A549 (cell line): ENCODE measurements around the gene HOXD8. TPM values are rescaled to one million over a fixed set of nuclear protein-coding genes. Genes with fewer than 3 reads are reported as not detected.

Experiments
- ATAC-seq, 2 experiments: fragments of 200-7000 bp in 1 of 2; fragments of >200 bp in 1 of 2; cut with Nextera tagmentation in 1 of 2; cut with Tn5 transposase in 1 of 2; 3 replicates each; pipeline versions ENCODE4 v1.8.0 to v1.9.1; 2018 to 2020; ENCODE audit warnings: mild to moderate bottlenecking in 1 of 2, moderate library complexity in 1 of 2
- CTCF ChIA-PET: fragments of 300-600 bp; sonication (Branson Sonifier 250); formaldehyde crosslinking; extraction: SDS; loops from one replicate; lab custom pipeline; 2021; ENCODE audit warnings: antibody characterized with exemption, inconsistent platforms; lab: Yijun Ruan, JAX
- POLR2A ChIA-PET: fragments of 350-600 bp; formaldehyde crosslinking; extraction: SDS; loops from one replicate; lab custom pipeline; 2021; ENCODE audit warnings: antibody characterized with exemption, inconsistent platforms; lab: Yijun Ruan, JAX
- DNase-seq, 2 experiments: peaks; one replicate each; pipeline versions ENCODE4 v3.0.0 to v3.0.0-alpha.2; 2011 to 2016; ENCODE audit warnings: low read depth in 1 of 2, low spot score in 1 of 2
- FAIRE-seq: peaks from 2 replicates; lab custom pipeline; 2011; peaks lifted over from hg19 to GRCh38; lab: Jason Lieb, UNC
- H3K27ac ChIP-seq, 2 experiments: fragments of >200 bp; sonication (Bioruptor Twin); formaldehyde crosslinking; 3 replicates each; pipeline ENCODE4 v1.5.1; 2016 to 2017
- H3K4me1 ChIP-seq: fragments of >200 bp; sonication (Bioruptor Twin); formaldehyde crosslinking; 3 replicates; pipeline ENCODE4 v1.6.1; 2016
- H3K4me2 ChIP-seq: fragments of >200 bp; sonication (Bioruptor Twin); formaldehyde crosslinking; 3 replicates; pipeline ENCODE4 v1.6.1; 2016
- H3K4me3 ChIP-seq: fragments of >200 bp; sonication (Bioruptor Twin); formaldehyde crosslinking; 3 replicates; pipeline ENCODE4 v1.5.1; 2016
- H3K9me3 ChIP-seq: fragments of >200 bp; sonication (Bioruptor Twin); formaldehyde crosslinking; 3 replicates; pipeline ENCODE4 v1.6.1; 2016
- BHLHE40 ChIP-seq: IDR thresholded peaks from 2 replicates; pipeline ENCODE4 v1.6.1; 2012; ENCODE audit warnings: low read depth, low read length, inconsistent platforms
- EHF ChIP-seq: fragments of 250-450 bp; sonication (Bioruptor Pico); IDR thresholded peaks from 2 replicates; pipeline ENCODE4 v1.5.0; 2020; ENCODE audit warnings: mild to moderate bottlenecking
- EHMT2 ChIP-seq: fragments of 200-600 bp; sonication (generic); IDR thresholded peaks from 2 replicates; pipeline ENCODE4 v1.6.1; 2016; ENCODE audit warnings: antibody characterized with exemption, low read depth, mild to moderate bottlenecking, moderate library complexity
- FOSB ChIP-seq: fragments of 250-450 bp; sonication (Bioruptor Pico); IDR thresholded peaks from 2 replicates; pipeline ENCODE4 v1.5.0; 2020; ENCODE audit warnings: mild to moderate bottlenecking, moderate library complexity
- FOXS1 ChIP-seq: fragments of 250-450 bp; sonication (Bioruptor Pico); IDR thresholded peaks from 2 replicates; pipeline ENCODE4 v1.5.0; 2020; ENCODE audit warnings: mild to moderate bottlenecking, moderate library complexity
- HDAC2 ChIP-seq: fragments of 200-600 bp; sonication (generic); IDR thresholded peaks from 2 replicates; pipeline ENCODE4 v1.6.1; 2016
- HOXB13 ChIP-seq: fragments of 250-450 bp; sonication (Bioruptor Pico); IDR thresholded peaks from 2 replicates; pipeline ENCODE4 v1.5.0; 2020; ENCODE audit warnings: low read depth, mild to moderate bottlenecking, moderate library complexity
- HOXB5 ChIP-seq: fragments of 250-450 bp; sonication (Bioruptor Pico); IDR thresholded peaks from 2 replicates; pipeline ENCODE4 v1.5.0; 2020; ENCODE audit warnings: mild to moderate bottlenecking, moderate library complexity
- JUN ChIP-seq, 2 experiments: fragments of >200 bp; sonication (Bioruptor Twin); formaldehyde crosslinking; IDR thresholded peaks; 2 replicates in 1 of 2; 3 replicates in 1 of 2; pipeline ENCODE4 v1.6.1; 2016 to 2017
- JUNB ChIP-seq: fragments of >200 bp; sonication (Bioruptor Twin); formaldehyde crosslinking; IDR thresholded peaks from 2 replicates; pipeline ENCODE4 v1.6.1; 2016
- KDM1A ChIP-seq: fragments of 200-600 bp; sonication (generic); IDR thresholded peaks from 2 replicates; pipeline ENCODE4 v1.6.1; 2016; ENCODE audit warnings: low read depth, mild to moderate bottlenecking
- MYC ChIP-seq: IDR thresholded peaks from 2 replicates; pipeline ENCODE4 v1.6.1; 2012; ENCODE audit warnings: mild to moderate bottlenecking, inconsistent platforms, low read length, improper control_type of control experiment, borderline replicate concordance
- POLR2AphosphoS2 ChIP-seq: conservative IDR thresholded peaks from 2 replicates; pipeline ENCODE4 v1.6.1; 2012; ENCODE audit warnings: low read length, improper control_type of control experiment, inconsistent platforms
- RARB ChIP-seq: fragments of 250-450 bp; sonication (Bioruptor Pico); IDR thresholded peaks from 2 replicates; pipeline ENCODE4 v1.8.0; 2021; ENCODE audit warnings: mild to moderate bottlenecking, moderate library complexity
- RFX5 ChIP-seq: fragments of 450-650 bp; IDR thresholded peaks from 2 replicates; pipeline ENCODE4 v1.7.1; 2014; ENCODE audit warnings: antibody characterized with exemption, mild to moderate bottlenecking, moderate library complexity
- ZSCAN20 ChIP-seq: fragments of 250-450 bp; sonication (Bioruptor Pico); IDR thresholded peaks from 2 replicates; pipeline ENCODE4 v1.8.0; 2022; ENCODE audit warnings: mild to moderate bottlenecking, moderate library complexity
- WGBS: methylation state at CpG from one replicate; pipeline ENCODE4 v1.1.6; 2017; ENCODE audit errors: missing lambda C conversion rate; 5-methylcytosine and 5-hydroxymethylcytosine counted together
- polyA plus RNA-seq, 4 experiments: library from polyadenylated mRNA; depleted of rRNA in 3 of 4; stranded (reverse); fragments of >200 nt; fragmentation: RNase III in 1 of 4; extraction: RNeasy Plus Mini Kit Qiagen cat#74134 plus additional on column Dnase treatment in 1 of 4; gene quantifications; 2 replicates in 3 of 4; 3 replicates in 1 of 4; pipeline ENCODE4 v1.2.3, GENCODE V29; 2011 to 2017
- small RNA-seq, 6 experiments: library from RNA; depleted of rRNA; stranded (forward); fragments of <200 nt; gene quantifications; one replicate each; pipeline ENCODE3, GENCODE V24; 2012
- TF ChIP-seq, protein P1 (sequence below): IDR thresholded peaks from 2 replicates; pipeline ENCODE4 v1.6.1; 2012
- TF ChIP-seq, protein P2 (sequence below): fragments of 450-650 bp; IDR thresholded peaks from 2 replicates; pipeline ENCODE4 v1.6.1; 2014; ENCODE audit warnings: antibody characterized with exemption
- TF ChIP-seq, protein P3 (sequence below): fragments of >200 bp; sonication (Bioruptor Twin); formaldehyde crosslinking; IDR thresholded peaks from 3 replicates; pipeline ENCODE4 v1.5.1; 2016
- TF ChIP-seq, protein P4 (sequence below): fragments of 250-450 bp; sonication (Bioruptor Pico); IDR thresholded peaks from 2 replicates; pipeline ENCODE4 v1.5.0; 2020; ENCODE audit warnings: low read depth, mild to moderate bottlenecking, moderate library complexity

The HOXD8 gene
- polyA plus RNA-seq, 2 of the 4 experiments (the other 2 are of a cell fraction), result 3.8 to 8.5 TPM

DNA sequence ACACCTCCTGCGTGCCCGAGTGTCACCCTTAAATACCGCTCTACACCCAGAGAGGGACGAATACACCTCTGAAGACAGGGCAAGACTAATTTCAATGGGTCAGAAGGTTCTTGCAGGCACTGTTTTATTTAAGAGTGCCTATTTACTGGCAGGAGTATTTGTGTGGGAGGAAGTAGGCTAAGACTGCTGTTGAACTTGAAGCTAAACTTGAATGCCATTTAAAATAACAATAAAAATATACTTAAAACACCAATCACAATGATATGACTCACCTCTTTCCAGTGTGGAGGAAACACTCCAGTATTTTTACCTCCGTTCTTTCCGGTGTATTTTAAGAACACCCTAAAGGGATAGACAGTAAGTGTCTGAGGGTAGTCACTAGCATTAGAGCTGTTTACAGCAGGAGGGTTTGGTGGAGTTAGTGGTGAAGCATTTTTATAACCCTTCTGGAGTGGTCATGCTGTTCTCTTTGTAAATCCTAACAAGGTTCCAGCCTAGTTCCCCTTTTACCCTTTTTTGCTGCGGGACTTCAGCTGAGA is 49.3 kb downstream of the HOXD8 start:
- H3K4me2 ChIP-seq, result no peak overlapping the region
- DNase-seq, result no peak
- CTCF ChIA-PET, result interaction anchor here (0.7 kb wide), 1 partner anchor 376 kb away, joined by 3 read pairs; no protein-coding TSS in a partner anchor

DNA sequence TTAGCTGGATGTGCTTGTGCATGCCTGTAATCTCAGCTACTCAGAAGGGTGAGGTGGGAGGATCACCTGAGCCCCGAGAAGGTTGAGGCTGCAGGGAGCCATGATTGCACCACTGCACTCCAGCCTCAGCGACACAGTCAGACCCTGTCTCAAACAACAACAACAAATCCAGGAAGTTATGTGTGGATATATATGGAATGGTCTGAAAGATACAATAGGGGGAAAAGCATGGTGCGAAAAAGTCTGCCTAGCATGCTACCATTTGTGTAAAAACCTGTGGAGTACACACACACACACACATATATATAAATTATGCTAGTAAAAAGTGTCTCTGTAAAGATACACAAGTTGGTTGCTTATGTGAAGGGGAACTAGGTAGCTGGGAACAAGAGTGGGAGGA is 52.0 kb downstream of the HOXD8 start:
- FAIRE-seq (no peak), DNase-seq (no peak), ATAC-seq (no peak)
- POLR2A ChIA-PET, result no interaction called here
- CTCF ChIA-PET, result interaction anchor here (2.3 kb wide), 1 partner anchor 41 kb away, joined by 7 read pairs; no protein-coding TSS in a partner anchor
- Histone ChIP-seq H3K4me2 (no peak overlapping the region), H3K9me3 (no peaks in the 10 kb centered on the region), H3K4me3 (no peak overlapping the region), H3K4me1 (no peaks in the 10 kb centered on the region), H3K27ac (no peak overlapping the region)
- TF ChIP-seq MYC, result no peak
- WGBS, result 80% methylated on average over 3 of the region's 3 CpGs

More for the DNA sequence above, 49.3 kb downstream of the HOXD8 start:
- 75% methylated on average over 7 of the region's 7 CpGs for WGBS
- ATAC-seq, result no peak
- Histone ChIP-seq H3K4me1 (peaks cover 5% of the 10 kb centered on the region; the same call in 1 of the 3 replicates), H3K9me3 (no peaks in the 10 kb centered on the region), H3K27ac (no peak overlapping the region), H3K4me3 (no peak overlapping the region)
- TF ChIP-seq EHF (CRISPR knock-in tag) (no peak), FOXS1 (CRISPR knock-in tag) (no peak), FOSB (CRISPR knock-in tag) (no peak), RARB (no peak), HDAC2 (no peak), HOXB5 (CRISPR knock-in tag) (no peak), KDM1A (no peak), ZSCAN20 (CRISPR knock-in tag) (no peak), RFX5 (no peak), HOXB13 (CRISPR knock-in tag) (no peak), JUN (IDR thresholded peaks at IDR 0.05) (no peak), BHLHE40 (no peak), POLR2AphosphoS2 (no peak), JUNB (no peak), EHMT2 (no peak)
- TF ChIP-seq, protein P1, sequence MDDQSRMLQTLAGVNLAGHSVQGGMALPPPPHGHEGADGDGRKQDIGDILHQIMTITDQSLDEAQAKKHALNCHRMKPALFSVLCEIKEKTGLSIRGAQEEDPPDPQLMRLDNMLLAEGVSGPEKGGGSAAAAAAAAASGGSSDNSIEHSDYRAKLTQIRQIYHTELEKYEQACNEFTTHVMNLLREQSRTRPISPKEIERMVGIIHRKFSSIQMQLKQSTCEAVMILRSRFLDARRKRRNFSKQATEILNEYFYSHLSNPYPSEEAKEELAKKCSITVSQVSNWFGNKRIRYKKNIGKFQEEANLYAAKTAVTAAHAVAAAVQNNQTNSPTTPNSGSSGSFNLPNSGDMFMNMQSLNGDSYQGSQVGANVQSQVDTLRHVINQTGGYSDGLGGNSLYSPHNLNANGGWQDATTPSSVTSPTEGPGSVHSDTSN, result no peak
- TF ChIP-seq, protein P2, sequence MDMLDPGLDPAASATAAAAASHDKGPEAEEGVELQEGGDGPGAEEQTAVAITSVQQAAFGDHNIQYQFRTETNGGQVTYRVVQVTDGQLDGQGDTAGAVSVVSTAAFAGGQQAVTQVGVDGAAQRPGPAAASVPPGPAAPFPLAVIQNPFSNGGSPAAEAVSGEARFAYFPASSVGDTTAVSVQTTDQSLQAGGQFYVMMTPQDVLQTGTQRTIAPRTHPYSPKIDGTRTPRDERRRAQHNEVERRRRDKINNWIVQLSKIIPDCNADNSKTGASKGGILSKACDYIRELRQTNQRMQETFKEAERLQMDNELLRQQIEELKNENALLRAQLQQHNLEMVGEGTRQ, result no peak
- TF ChIP-seq, protein P3, sequence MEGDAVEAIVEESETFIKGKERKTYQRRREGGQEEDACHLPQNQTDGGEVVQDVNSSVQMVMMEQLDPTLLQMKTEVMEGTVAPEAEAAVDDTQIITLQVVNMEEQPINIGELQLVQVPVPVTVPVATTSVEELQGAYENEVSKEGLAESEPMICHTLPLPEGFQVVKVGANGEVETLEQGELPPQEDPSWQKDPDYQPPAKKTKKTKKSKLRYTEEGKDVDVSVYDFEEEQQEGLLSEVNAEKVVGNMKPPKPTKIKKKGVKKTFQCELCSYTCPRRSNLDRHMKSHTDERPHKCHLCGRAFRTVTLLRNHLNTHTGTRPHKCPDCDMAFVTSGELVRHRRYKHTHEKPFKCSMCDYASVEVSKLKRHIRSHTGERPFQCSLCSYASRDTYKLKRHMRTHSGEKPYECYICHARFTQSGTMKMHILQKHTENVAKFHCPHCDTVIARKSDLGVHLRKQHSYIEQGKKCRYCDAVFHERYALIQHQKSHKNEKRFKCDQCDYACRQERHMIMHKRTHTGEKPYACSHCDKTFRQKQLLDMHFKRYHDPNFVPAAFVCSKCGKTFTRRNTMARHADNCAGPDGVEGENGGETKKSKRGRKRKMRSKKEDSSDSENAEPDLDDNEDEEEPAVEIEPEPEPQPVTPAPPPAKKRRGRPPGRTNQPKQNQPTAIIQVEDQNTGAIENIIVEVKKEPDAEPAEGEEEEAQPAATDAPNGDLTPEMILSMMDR, result no peak
- TF ChIP-seq, protein P4, sequence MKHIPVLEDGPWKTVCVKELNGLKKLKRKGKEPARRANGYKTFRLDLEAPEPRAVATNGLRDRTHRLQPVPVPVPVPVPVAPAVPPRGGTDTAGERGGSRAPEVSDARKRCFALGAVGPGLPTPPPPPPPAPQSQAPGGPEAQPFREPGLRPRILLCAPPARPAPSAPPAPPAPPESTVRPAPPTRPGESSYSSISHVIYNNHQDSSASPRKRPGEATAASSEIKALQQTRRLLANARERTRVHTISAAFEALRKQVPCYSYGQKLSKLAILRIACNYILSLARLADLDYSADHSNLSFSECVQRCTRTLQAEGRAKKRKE (CRISPR knock-in tag), result no peak
- POLR2A ChIA-PET, result no interaction called here
- FAIRE-seq, result no peak

Small RNA genes within 50 kb of the gene (small RNA-seq; reads per million reads assigned to genes)
- gene MIR10B, result 30.3 to 1,226 (median 707) reads per million in 6 experiments

Other genes starting within 250 kb of the HOXD8 start
- 21.2 and 24.7 TPM in 2 replicates for gene LNPK, start 127.4 kb upstream of the HOXD8 start, polyA plus RNA-seq (2011; rRNA removed)
- 10.8 to 13.4 TPM (median 13.1 TPM) in 3 replicates for gene LNPK, start 127.4 kb upstream of the HOXD8 start, polyA plus RNA-seq (2017; fragmentation: RNase III; extraction: RNeasy Plus Mini Kit Qiagen cat#74134 plus additional on column Dnase treatment)
- gene EVX2, start 45.7 kb upstream of the HOXD8 start, polyA plus RNA-seq (2011; rRNA removed), result 0.03 TPM in 2 replicates
- gene EVX2, start 45.7 kb upstream of the HOXD8 start, polyA plus RNA-seq (2017; fragmentation: RNase III; extraction: RNeasy Plus Mini Kit Qiagen cat#74134 plus additional on column Dnase treatment), result not detected in 3 replicates
- gene HOXD13, start 37.0 kb upstream of the HOXD8 start, polyA plus RNA-seq (2011; rRNA removed), result 0.25 and 0.35 TPM in 2 replicates
- 0.12 to 0.17 TPM (median 0.13 TPM) in 3 replicates for gene HOXD13, start 37.0 kb upstream of the HOXD8 start, polyA plus RNA-seq (2017; fragmentation: RNase III; extraction: RNeasy Plus Mini Kit Qiagen cat#74134 plus additional on column Dnase treatment)
- not detected in 2 replicates for gene HOXD12, start 29.9 kb upstream of the HOXD8 start, polyA plus RNA-seq (2011; rRNA removed)
- gene HOXD12, start 29.9 kb upstream of the HOXD8 start, polyA plus RNA-seq (2017; fragmentation: RNase III; extraction: RNeasy Plus Mini Kit Qiagen cat#74134 plus additional on column Dnase treatment), result not detected in 3 replicates
- 2.6 and 2.9 TPM in 2 replicates for gene HOXD11, start 22.4 kb upstream of the HOXD8 start, polyA plus RNA-seq (2011; rRNA removed)
- gene HOXD11, start 22.4 kb upstream of the HOXD8 start, polyA plus RNA-seq (2017; fragmentation: RNase III; extraction: RNeasy Plus Mini Kit Qiagen cat#74134 plus additional on column Dnase treatment), result 3.7 to 4.9 TPM (median 4.8 TPM) in 3 replicates
- 4.6 and 4.8 TPM in 2 replicates for gene HOXD10, start 12.9 kb upstream of the HOXD8 start, polyA plus RNA-seq (2011; rRNA removed)
- gene HOXD10, start 12.9 kb upstream of the HOXD8 start, polyA plus RNA-seq (2017; fragmentation: RNase III; extraction: RNeasy Plus Mini Kit Qiagen cat#74134 plus additional on column Dnase treatment), result 3.7 to 5.4 TPM (median 4.3 TPM) in 3 replicates
- 0.34 and 0.45 TPM in 2 replicates for gene HOXD9, start 7.0 kb upstream of the HOXD8 start, polyA plus RNA-seq (2011; rRNA removed)
- gene HOXD9, start 7.0 kb upstream of the HOXD8 start, polyA plus RNA-seq (2017; fragmentation: RNase III; extraction: RNeasy Plus Mini Kit Qiagen cat#74134 plus additional on column Dnase treatment), result 0.94 to 1.7 TPM (median 1.0 TPM) in 3 replicates
- 0.27 and 0.28 TPM in 2 replicates for gene HOXD4, start 21.8 kb downstream of the HOXD8 start, polyA plus RNA-seq (2011; rRNA removed)
- gene HOXD4, start 21.8 kb downstream of the HOXD8 start, polyA plus RNA-seq (2017; fragmentation: RNase III; extraction: RNeasy Plus Mini Kit Qiagen cat#74134 plus additional on column Dnase treatment), result 0.54 to 0.92 TPM (median 0.87 TPM) in 3 replicates
- gene HOXD3, start 27.6 kb downstream of the HOXD8 start, polyA plus RNA-seq (2011; rRNA removed), result 0.27 and 0.70 TPM in 2 replicates
- 0.14 to 0.36 TPM (median 0.18 TPM) in 3 replicates for gene HOXD3, start 27.6 kb downstream of the HOXD8 start, polyA plus RNA-seq (2017; fragmentation: RNase III; extraction: RNeasy Plus Mini Kit Qiagen cat#74134 plus additional on column Dnase treatment)
- gene HOXD1, start 59.0 kb downstream of the HOXD8 start, polyA plus RNA-seq (2011; rRNA removed), result 0.12 and 0.17 TPM in 2 replicates
- gene HOXD1, start 59.0 kb downstream of the HOXD8 start, polyA plus RNA-seq (2017; fragmentation: RNase III; extraction: RNeasy Plus Mini Kit Qiagen cat#74134 plus additional on column Dnase treatment), result 0.11 to 0.17 TPM (median 0.12 TPM) in 3 replicates
- gene MTX2, start 139.7 kb downstream of the HOXD8 start, polyA plus RNA-seq (2011; rRNA removed), result 77.2 and 81.8 TPM in 2 replicates
- gene MTX2, start 139.7 kb downstream of the HOXD8 start, polyA plus RNA-seq (2017; fragmentation: RNase III; extraction: RNeasy Plus Mini Kit Qiagen cat#74134 plus additional on column Dnase treatment), result 56.9 to 60.1 TPM (median 58.5 TPM) in 3 replicates